Endothelial cell of umbilical vein (primary cell): ENCODE measurements around the gene OXTR. TPM values are rescaled to one million over a fixed set of nuclear protein-coding genes. Genes with fewer than 3 reads are reported as not detected.

Source experiments
- BruUV-seq: library from RNA; stranded (reverse); fragments of 400-500 nt; replicated peaks from 2 replicates; lab custom pipeline; 2021; lab: Mats Ljungman, UMichigan
- CTCF ChIA-PET: fragments of 300-600, 350-600 bp; sonication (Branson Sonifier 250); formaldehyde crosslinking; loops from one replicate; lab custom pipeline; 2021; ENCODE audit warnings: antibody characterized with exemption, inconsistent platforms; lab: Charles Lee
- POLR2A ChIA-PET: fragments of 300-600, 350-600 bp; sonication (Branson Sonifier 250); formaldehyde crosslinking; loops from one replicate; lab custom pipeline; 2021; ENCODE audit warnings: antibody characterized with exemption, inconsistent platforms; lab: Charles Lee
- DNase-seq: peaks from one replicate; pipeline ENCODE4 v3.0.0-alpha.2; 2011; ENCODE audit warnings: low read depth, low spot score
- FAIRE-seq: peaks from 2 replicates; lab custom pipeline; 2011; peaks lifted over from hg19 to GRCh38; lab: Jason Lieb, UNC
- H2AFZ ChIP-seq: 2 replicates; pipeline ENCODE4 v1.6.0; 2012; ENCODE audit warnings: low read depth, low read length, control low read depth, inconsistent platforms
- H3K27ac ChIP-seq: 2 replicates; pipeline ENCODE4 v1.5.1; 2011; ENCODE audit warnings: low read depth, mild to moderate bottlenecking, control low read depth, low read length, moderate library complexity; ENCODE audit not compliant: insufficient read depth
- H3K27me3 ChIP-seq, 2 experiments: 2 replicates each; pipeline versions ENCODE4 v1.6.0 to v1.6.1; 2011; ENCODE audit warnings: low read length in 2 of 2, mixed read lengths in 1 of 2; ENCODE audit not compliant: control insufficient read depth in 2 of 2, insufficient read depth in 2 of 2
- H3K36me3 ChIP-seq, 2 experiments: 2 replicates in 1 of 2; 3 replicates in 1 of 2; pipeline ENCODE4 v1.5.1; 2011; ENCODE audit warnings: low read length in 2 of 2, mild to moderate bottlenecking in 1 of 2, moderate library complexity in 1 of 2; ENCODE audit not compliant: control insufficient read depth in 2 of 2, insufficient read depth in 2 of 2; ENCODE audit errors: extremely low read depth in 1 of 2
- H3K4me1 ChIP-seq: 3 replicates; pipeline ENCODE4 v1.5.1; 2011; ENCODE audit warnings: mild to moderate bottlenecking, low read length; ENCODE audit not compliant: control insufficient read depth, insufficient read depth; ENCODE audit errors: extremely low read depth
- H3K4me2 ChIP-seq: 2 replicates; pipeline ENCODE4 v1.6.1; 2011; ENCODE audit warnings: low read length, control low read depth, mixed read lengths; ENCODE audit not compliant: insufficient read depth
- H3K4me3 ChIP-seq, 3 experiments: fragments of 200-600 bp in 1 of 3; sonication (generic), shearing (Covaris generic) in 1 of 3; replicated peaks in 1 of 3; 2 replicates each; pipeline ENCODE4 v1.5.1; 2011 to 2016; ENCODE audit warnings: control low read depth in 3 of 3, low read length in 3 of 3, mild to moderate bottlenecking in 2 of 3, inconsistent platforms in 1 of 3, low read depth in 1 of 3, moderate library complexity in 1 of 3; ENCODE audit not compliant: insufficient read depth in 1 of 3
- H3K79me2 ChIP-seq: 2 replicates; pipeline ENCODE4 v1.6.0; 2012; ENCODE audit warnings: low read length, inconsistent platforms; ENCODE audit not compliant: control insufficient read depth, insufficient read depth
- H3K9ac ChIP-seq: replicated peaks from 2 replicates; pipeline ENCODE3; 2011; ENCODE audit warnings: low read length, control low read depth; ENCODE audit not compliant: insufficient read depth; ENCODE audit errors: extremely low read depth
- H3K9me1 ChIP-seq: replicated peaks from 3 replicates; pipeline ENCODE4 v1.6.0; 2011; ENCODE audit warnings: mild to moderate bottlenecking, low read length; ENCODE audit not compliant: control insufficient read depth, insufficient read depth; ENCODE audit errors: extremely low read depth
- H3K9me3 ChIP-seq: replicated peaks from 2 replicates; pipeline ENCODE4 v1.5.1; 2012; ENCODE audit warnings: low read length, inconsistent platforms; ENCODE audit not compliant: control insufficient read depth, insufficient read depth
- H4K20me1 ChIP-seq: replicated peaks from 2 replicates; pipeline ENCODE3; 2011; ENCODE audit warnings: mild to moderate bottlenecking, low read length; ENCODE audit not compliant: control insufficient read depth, insufficient read depth; ENCODE audit errors: extremely low read depth
- EZH2 ChIP-seq: IDR thresholded peaks from 2 replicates; pipeline ENCODE4 v1.6.1; 2012; ENCODE audit warnings: borderline replicate concordance, low read depth, mild to moderate bottlenecking, moderate library complexity, low read length, inconsistent platforms; ENCODE audit not compliant: severe bottlenecking
- FOS ChIP-seq: IDR thresholded peaks from 2 replicates; pipeline ENCODE4 v1.6.1; 2011; ENCODE audit warnings: mild to moderate bottlenecking, low read length, moderate library complexity, borderline replicate concordance; ENCODE audit not compliant: insufficient read depth
- GATA2 ChIP-seq: IDR thresholded peaks from 2 replicates; pipeline ENCODE4 v1.7.0; 2011; ENCODE audit warnings: low read depth, mild to moderate bottlenecking, moderate library complexity, mixed read lengths, low read length; ENCODE audit not compliant: insufficient read length, insufficient read depth
- JUN ChIP-seq: IDR thresholded peaks from 2 replicates; pipeline ENCODE4 v1.6.1; 2011; ENCODE audit warnings: borderline replicate concordance, low read depth; ENCODE audit not compliant: insufficient read length, insufficient read depth
- MYC ChIP-seq: IDR thresholded peaks from one replicate; pipeline ENCODE4 v1.6.1; 2011; ENCODE audit warnings: mild to moderate bottlenecking, low read depth, low read length
- POLR2A ChIP-seq: IDR thresholded peaks from 2 replicates; pipeline ENCODE4 v1.6.1; 2012; ENCODE audit warnings: low read depth, mild to moderate bottlenecking, control low read depth, low read length
- dilution Hi-C: fragments of 300-500 bp; cut with MboI; formaldehyde crosslinking; loops from one replicate; pipeline ENCODE4 v1.15.0; 2019; ENCODE audit warnings: low sequenced_read_pairs; ENCODE audit not compliant: extremely low pct_ligation_motif_present
- intact Hi-C: fragments of 100-400 bp; cut with micrococcal nuclease; formaldehyde crosslinking; loops from one replicate; pipeline ENCODE4 v1.10.0; 2022
- polyA plus RNA-seq, 4 experiments: library from polyadenylated mRNA; depleted of rRNA in 3 of 4; stranded (reverse) in 3 of 4; unstranded in 1 of 4; fragments of >200 nt; gene quantifications; 2 replicates each; pipeline versions ENCODE4 v1.2.1 to v1.2.3, GENCODE V29; 2011 to 2012; ENCODE audit warnings: missing spikeins in 1 of 4
- total RNA-seq: library from RNA; stranded (reverse); gene quantifications from 2 replicates; pipeline ENCODE4 v1.2.3, GENCODE V29; 2021
- TF ChIP-seq, protein P1 (sequence below), 2 donors: IDR thresholded peaks; 1 replicate in 1 of 2; 2 replicates in 1 of 2; pipeline ENCODE4 v1.5.1; 2011; ENCODE audit warnings: low read length in 2 of 2, mild to moderate bottlenecking in 2 of 2, moderate library complexity in 2 of 2, control low read depth in 1 of 2, inconsistent platforms in 1 of 2, low read depth in 1 of 2; ENCODE audit not compliant: insufficient read depth in 1 of 2; ENCODE audit errors: extremely low read depth in 1 of 2

Gene OXTR
- total and polyA plus RNA-seq, 2 donors (not counting 3 experiments of a cell fraction or from before 2014, with no cell fraction given), result 0.12 to 0.40 TPM

DNA sequence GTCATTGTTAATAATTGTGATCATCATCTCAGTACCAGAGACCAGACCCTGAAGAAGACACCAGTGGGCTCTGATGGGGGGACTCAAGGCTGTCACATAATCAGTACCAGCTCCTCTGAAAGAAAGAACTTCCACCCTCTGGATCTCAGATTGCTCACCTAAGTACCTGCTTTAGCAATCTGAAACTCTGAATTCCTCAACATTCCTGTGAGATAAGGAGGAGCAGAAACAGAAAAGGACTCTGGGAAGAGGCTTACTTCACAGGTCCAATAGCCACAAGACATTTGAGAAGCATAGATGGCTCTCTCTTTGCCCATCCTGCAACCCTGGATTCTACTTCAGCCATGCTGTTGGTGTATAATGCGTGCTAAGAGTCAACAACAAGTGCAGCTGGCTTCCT is 44.0 kb upstream of the OXTR start:
- dilution Hi-C loops, result no loop called here
- H3K4me3 ChIP-seq, result no peak overlapping the region
- no peak overlapping the region for H3K9ac ChIP-seq
- no peaks in the 10 kb centered on the region for H3K4me1 ChIP-seq
- no peaks in the 10 kb centered on the region for H3K9me3 ChIP-seq
- FAIRE-seq (no peak), DNase-seq (no peak)
- no TSS peak for BruUV-seq
- intact Hi-C loops, result no loop called here
- no peaks in the 10 kb centered on the region for H4K20me1 ChIP-seq
- no peak overlapping the region for H3K27ac ChIP-seq
- H3K36me3 ChIP-seq, result no peaks in the 10 kb centered on the region
- POLR2A ChIA-PET, result no interaction called here
- TF ChIP-seq FOS, result no peak
- TF ChIP-seq, protein P1, sequence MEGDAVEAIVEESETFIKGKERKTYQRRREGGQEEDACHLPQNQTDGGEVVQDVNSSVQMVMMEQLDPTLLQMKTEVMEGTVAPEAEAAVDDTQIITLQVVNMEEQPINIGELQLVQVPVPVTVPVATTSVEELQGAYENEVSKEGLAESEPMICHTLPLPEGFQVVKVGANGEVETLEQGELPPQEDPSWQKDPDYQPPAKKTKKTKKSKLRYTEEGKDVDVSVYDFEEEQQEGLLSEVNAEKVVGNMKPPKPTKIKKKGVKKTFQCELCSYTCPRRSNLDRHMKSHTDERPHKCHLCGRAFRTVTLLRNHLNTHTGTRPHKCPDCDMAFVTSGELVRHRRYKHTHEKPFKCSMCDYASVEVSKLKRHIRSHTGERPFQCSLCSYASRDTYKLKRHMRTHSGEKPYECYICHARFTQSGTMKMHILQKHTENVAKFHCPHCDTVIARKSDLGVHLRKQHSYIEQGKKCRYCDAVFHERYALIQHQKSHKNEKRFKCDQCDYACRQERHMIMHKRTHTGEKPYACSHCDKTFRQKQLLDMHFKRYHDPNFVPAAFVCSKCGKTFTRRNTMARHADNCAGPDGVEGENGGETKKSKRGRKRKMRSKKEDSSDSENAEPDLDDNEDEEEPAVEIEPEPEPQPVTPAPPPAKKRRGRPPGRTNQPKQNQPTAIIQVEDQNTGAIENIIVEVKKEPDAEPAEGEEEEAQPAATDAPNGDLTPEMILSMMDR (IDR thresholded peaks at IDR 0.05; ENCODE audit: extremely low read depth in 1 of 2, insufficient read depth in 1 of 2, low read depth in 1 of 2, low read length in 2 of 2), result no peak
- TF ChIP-seq EZH2, result no peak
- CTCF ChIA-PET, result no interaction called here
- no peak overlapping the region for H2AFZ ChIP-seq
- H3K27me3 ChIP-seq, result no peaks in the 10 kb centered on the region
- H3K79me2 ChIP-seq, result no peaks in the 10 kb centered on the region
- H3K9me1 ChIP-seq, result no peaks in the 10 kb centered on the region
- no peak overlapping the region for H3K4me2 ChIP-seq

DNA sequence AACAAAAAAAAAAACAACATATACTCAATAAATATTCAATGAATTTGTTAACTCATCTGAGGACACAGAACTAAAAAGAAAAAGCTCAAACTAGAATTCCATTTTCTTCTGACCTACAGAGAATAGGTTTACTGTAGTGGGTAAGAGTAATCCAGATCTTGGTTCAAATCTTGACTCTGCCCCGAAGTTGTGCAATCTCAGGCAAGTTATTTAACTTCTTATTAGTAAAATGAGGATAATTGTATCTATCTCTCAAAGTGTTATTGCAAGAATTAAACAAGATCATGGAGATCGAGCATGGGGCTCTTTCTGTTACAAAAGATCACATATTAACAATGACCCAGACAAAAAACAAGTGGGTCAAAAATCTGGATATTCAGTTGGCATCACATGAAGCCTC is 41.1 kb upstream of the OXTR start:
- Histone ChIP-seq H3K27me3 (no peaks in the 10 kb centered on the region), H3K79me2 (no peaks in the 10 kb centered on the region), H2AFZ (no peak overlapping the region), H3K4me1 (no peaks in the 10 kb centered on the region), H3K9me1 (no peaks in the 10 kb centered on the region), H3K36me3 (no peaks in the 10 kb centered on the region), H4K20me1 (no peaks in the 10 kb centered on the region), H3K9me3 (no peaks in the 10 kb centered on the region), H3K27ac (no peak overlapping the region), H3K4me2 (no peak overlapping the region), H3K9ac (no peak overlapping the region), H3K4me3 (no peak overlapping the region)
- DNase-seq (no peak), FAIRE-seq (no peak)
- BruUV-seq, result no TSS peak
- dilution Hi-C loops (no loop called here), intact Hi-C loops (no loop called here)
- CTCF ChIA-PET, result no interaction called here
- TF ChIP-seq GATA2 (no peak), FOS (no peak), POLR2A (no peak), EZH2 (no peak), MYC (no peak), JUN (no peak)
- TF ChIP-seq, protein P1 (IDR thresholded peaks at IDR 0.05; ENCODE audit: extremely low read depth in 1 of 2, insufficient read depth in 1 of 2, low read depth in 1 of 2, low read length in 2 of 2), result no peak
- POLR2A ChIA-PET, result no interaction called here
